HFFc6 (cell line): ENCODE measurements around the gene MUC22. TPM values are rescaled to one million over a fixed set of nuclear protein-coding genes. Genes with fewer than 3 reads are reported as not detected.

Experiments
- DNase-seq: peaks from one replicate; pipeline ENCODE4 v3.0.0-alpha.2; 2018
- H3K27ac Mint-ChIP-seq: 2 replicates; pipeline ENCODE4 v1.8.0; 2020; ENCODE audit warnings: mild to moderate bottlenecking, mixed read lengths
- H3K27me3 Mint-ChIP-seq: 2 replicates; pipeline ENCODE4 v1.8.0; 2021; ENCODE audit warnings: mild to moderate bottlenecking, moderate library complexity, mixed read lengths; ENCODE audit not compliant: insufficient read depth
- H3K36me3 Mint-ChIP-seq: 2 replicates; pipeline ENCODE4 v1.8.0; 2021; ENCODE audit warnings: low read depth, mixed read lengths
- H3K4me1 Mint-ChIP-seq: 2 replicates; pipeline ENCODE4 v1.8.0; 2020; ENCODE audit warnings: low read depth, mixed read lengths
- H3K4me3 Mint-ChIP-seq: 2 replicates; pipeline ENCODE4 v1.8.0; 2020; ENCODE audit warnings: mild to moderate bottlenecking, moderate library complexity, mixed read lengths
- H3K9me3 Mint-ChIP-seq: 2 replicates; pipeline ENCODE4 v1.8.0; 2020; ENCODE audit warnings: mild to moderate bottlenecking, mixed read lengths
- CTCF ChIP-seq: fragments of 200-600 bp; sonication (generic); IDR thresholded peaks from 2 replicates; pipeline ENCODE4 v1.5.0; 2021; ENCODE audit warnings: antibody characterized with exemption, mild to moderate bottlenecking
- total RNA-seq, 6 experiments: library from RNA; stranded (reverse); fragmentation: NEBNext Ultra II Directional; extraction: Animal tissue kit (Norgen Biotek cat#: 25700); gene quantifications; 2 replicates in 1 of 6; 3 replicates in 5 of 6; pipeline ENCODE4 v1.2.3, GENCODE V29; 2021

The MUC22 gene
- total RNA-seq, 6 experiments from 2014 or later: not detected

GRCh38 chr6:30987304-30987703 is 23.0 kb upstream of the MUC22 start:
- DNase-seq: no peak
- Mint-ChIP-seq H3K4me1 (peaks cover 15% of the 10 kb centered on the region), H3K36me3 (no peaks in the 10 kb centered on the region), H3K27ac (no peak overlapping the region), H3K4me3 (no peak overlapping the region), H3K9me3 (no peaks in the 10 kb centered on the region; the same call in 1 of the 2 replicates), H3K27me3 (peaks cover 32% of the 10 kb centered on the region)
- TF ChIP-seq CTCF: no peak

GRCh38 chr6:30988209-30988825 is 22.0 kb upstream of the MUC22 start:
- peaks cover 27% of the 10 kb centered on the region for H3K27me3 Mint-ChIP-seq
- H3K27ac Mint-ChIP-seq: no peak overlapping the region
- H3K36me3 Mint-ChIP-seq: no peaks in the 10 kb centered on the region

GRCh38 chr6:30990422-30991086 is 19.7 kb upstream of the MUC22 start:
- Mint-ChIP-seq H3K4me1 (peaks cover 11% of the 10 kb centered on the region), H3K4me3 (peak overlapping the region; percentile 31; the same call in 1 of the 2 replicates), H3K36me3 (no peaks in the 10 kb centered on the region), H3K9me3 (peaks cover 5% of the 10 kb centered on the region), H3K27me3 (peaks cover 19% of the 10 kb centered on the region), H3K27ac (no peak overlapping the region)
- no peak for DNase-seq
- TF ChIP-seq CTCF: no peak

More at GRCh38 chr6:30988209-30988825, 22.0 kb upstream of the MUC22 start:
- Mint-ChIP-seq H3K9me3 (no peaks in the 10 kb centered on the region; the same call in 1 of the 2 replicates), H3K4me1 (peaks cover 11% of the 10 kb centered on the region), H3K4me3 (no peak overlapping the region)
- no peak for TF ChIP-seq CTCF
- no peak for DNase-seq

GRCh38 chr6:30991891-30992290 is 18.4 kb upstream of the MUC22 start:
- no peaks in the 10 kb centered on the region for H3K36me3 Mint-ChIP-seq
- peaks cover 5% of the 10 kb centered on the region for H3K9me3 Mint-ChIP-seq
- H3K27ac Mint-ChIP-seq: no peak overlapping the region
- H3K4me3 Mint-ChIP-seq: no peak overlapping the region
- no peak for TF ChIP-seq CTCF
- DNase-seq: no peak
- peaks cover 11% of the 10 kb centered on the region for H3K4me1 Mint-ChIP-seq
- peaks cover 21% of the 10 kb centered on the region for H3K27me3 Mint-ChIP-seq

GRCh38 chr6:30997301-30997700 is 13.0 kb upstream of the MUC22 start:
- H3K4me3 Mint-ChIP-seq: no peak overlapping the region
- H3K9me3 Mint-ChIP-seq: peaks cover 5% of the 10 kb centered on the region; the same call in 1 of the 2 replicates
- no peak for TF ChIP-seq CTCF
- DNase-seq: no peak
- H3K4me1 Mint-ChIP-seq: no peaks in the 10 kb centered on the region
- H3K27me3 Mint-ChIP-seq: peaks cover 13% of the 10 kb centered on the region; the same call in 1 of the 2 replicates
- no peaks in the 10 kb centered on the region for H3K36me3 Mint-ChIP-seq
- no peak overlapping the region for H3K27ac Mint-ChIP-seq
